HEK293 (cell line): ENCODE measurements around the gene GLDC.
A peak's percentile ranks its signal among the peaks of the same experiment; 100 is the strongest.

ENCODE experiments used
- CTCF ChIP-seq: fragments of 450-650 bp; formaldehyde crosslinking; IDR thresholded peaks from 2 replicates; pipeline ENCODE4 v1.5.1; 2016; ENCODE audit warnings: missing biosample characterization, missing genetic modification characterization
- HOXC10 ChIP-seq: sonication (generic); formaldehyde crosslinking; IDR thresholded peaks from 2 replicates; pipeline ENCODE4 v1.8.1; 2023; ENCODE audit warnings: mild to moderate bottlenecking, missing genetic modification reagents
- KLF16 ChIP-seq: fragments of 450-650 bp; formaldehyde crosslinking; IDR thresholded peaks from 2 replicates; pipeline ENCODE4 v1.5.1; 2017; ENCODE audit warnings: missing biosample characterization, missing genetic modification characterization
- PRDM1 ChIP-seq: fragments of 450-650 bp; formaldehyde crosslinking; IDR thresholded peaks from 2 replicates; pipeline ENCODE4; 2016; ENCODE audit warnings: missing biosample characterization, missing genetic modification characterization
- SP3 ChIP-seq: fragments of 450-650 bp; formaldehyde crosslinking; IDR thresholded peaks from 2 replicates; pipeline ENCODE4 v1.5.1; 2016; ENCODE audit warnings: missing biosample characterization, missing genetic modification characterization
- SP7 ChIP-seq: fragments of 450-650 bp; formaldehyde crosslinking; IDR thresholded peaks from 2 replicates; pipeline ENCODE4 v1.5.1; 2016; ENCODE audit warnings: missing biosample characterization, missing genetic modification characterization
- TRIM28 ChIP-seq: IDR thresholded peaks from 2 replicates; pipeline ENCODE4 v1.6.1; 2011; ENCODE audit warnings: low read length, control low read depth, borderline replicate concordance
- ZNF146 ChIP-seq: fragments of 450-650 bp; formaldehyde crosslinking; IDR thresholded peaks from 2 replicates; pipeline ENCODE4 v1.5.1; 2016; ENCODE audit warnings: missing biosample characterization, missing genetic modification characterization
- ZNF169 ChIP-seq: fragments of 450-650 bp; formaldehyde crosslinking; IDR thresholded peaks from 2 replicates; pipeline ENCODE4 v1.5.1; 2016; ENCODE audit warnings: missing biosample characterization, missing genetic modification characterization
- ZNF2 ChIP-seq: fragments of 450-650 bp; formaldehyde crosslinking; IDR thresholded peaks from 2 replicates; pipeline ENCODE4 v1.5.1; 2016; ENCODE audit warnings: missing biosample characterization, missing genetic modification characterization
- ZNF248 ChIP-seq: fragments of 450-650 bp; formaldehyde crosslinking; IDR thresholded peaks from 2 replicates; pipeline ENCODE4 v1.5.1; 2017; ENCODE audit warnings: missing biosample characterization, missing genetic modification characterization
- ZNF391 ChIP-seq: fragments of 450-650 bp; formaldehyde crosslinking; IDR thresholded peaks from 2 replicates; pipeline ENCODE4 v1.5.1; 2016; ENCODE audit warnings: low read depth, missing biosample characterization, missing genetic modification characterization, borderline replicate concordance
- ZNF518A ChIP-seq: fragments of 450-650 bp; formaldehyde crosslinking; conservative IDR thresholded peaks from 2 replicates; pipeline ENCODE4 v1.5.1; 2016; ENCODE audit warnings: low read depth, missing biosample characterization, missing genetic modification characterization
- ZNF529 ChIP-seq: fragments of 450-650 bp; formaldehyde crosslinking; IDR thresholded peaks from 2 replicates; pipeline ENCODE4 v1.5.1; 2017; ENCODE audit warnings: missing genetic modification characterization, missing biosample characterization; ENCODE audit not compliant: insufficient replicate concordance
- ZNF561 ChIP-seq: fragments of 450-650 bp; IDR thresholded peaks from 2 replicates; pipeline ENCODE4 v1.5.1; 2018; ENCODE audit warnings: missing biosample characterization, missing genetic modification characterization, borderline replicate concordance
- ZNF610 ChIP-seq: fragments of 450-650 bp; formaldehyde crosslinking; IDR thresholded peaks from 2 replicates; pipeline ENCODE4 v1.5.1; 2016; ENCODE audit warnings: missing biosample characterization, missing genetic modification characterization, borderline replicate concordance
- ZNF837 ChIP-seq: fragments of 450-650 bp; formaldehyde crosslinking; IDR thresholded peaks from 2 replicates; pipeline ENCODE4 v1.5.1; 2016; ENCODE audit warnings: missing biosample characterization, missing genetic modification characterization
- ZSCAN30 ChIP-seq: fragments of 450-650 bp; IDR thresholded peaks from 2 replicates; pipeline ENCODE4 v1.5.1; 2018; ENCODE audit warnings: missing biosample characterization, mild to moderate bottlenecking, missing genetic modification characterization, moderate library complexity
- TF ChIP-seq, protein P1 (sequence below): fragments of 450-650 bp; formaldehyde crosslinking; IDR thresholded peaks from 2 replicates; pipeline ENCODE4 v1.5.1; 2016; ENCODE audit warnings: missing biosample characterization, missing genetic modification characterization
- TF ChIP-seq, protein P2 (sequence below): fragments of 450-650 bp; formaldehyde crosslinking; IDR thresholded peaks from 2 replicates; pipeline ENCODE4 v1.5.1; 2016; ENCODE audit warnings: missing biosample characterization, missing genetic modification characterization
- TF ChIP-seq, protein P3 (sequence below): fragments of 450-650 bp; formaldehyde crosslinking; IDR thresholded peaks from 2 replicates; pipeline ENCODE4 v1.5.1; 2016; ENCODE audit warnings: missing biosample characterization, missing genetic modification characterization
- TF ChIP-seq, protein P4 (sequence below): fragments of 450-650 bp; formaldehyde crosslinking; IDR thresholded peaks from 2 replicates; pipeline ENCODE4 v1.5.1; 2016; ENCODE audit warnings: missing biosample characterization, missing genetic modification characterization

The GLDC gene

GRCh38 chr9:6681147-6681956 lies 35.8 kb upstream of the GLDC start (continued):
- TF ChIP-seq ZNF518A (tag by site-specific recombination) = peak; percentile 43; the same call in 1 of the 2 replicates
- TF ChIP-seq ZNF169 = no peak
- TF ChIP-seq, protein P1, sequence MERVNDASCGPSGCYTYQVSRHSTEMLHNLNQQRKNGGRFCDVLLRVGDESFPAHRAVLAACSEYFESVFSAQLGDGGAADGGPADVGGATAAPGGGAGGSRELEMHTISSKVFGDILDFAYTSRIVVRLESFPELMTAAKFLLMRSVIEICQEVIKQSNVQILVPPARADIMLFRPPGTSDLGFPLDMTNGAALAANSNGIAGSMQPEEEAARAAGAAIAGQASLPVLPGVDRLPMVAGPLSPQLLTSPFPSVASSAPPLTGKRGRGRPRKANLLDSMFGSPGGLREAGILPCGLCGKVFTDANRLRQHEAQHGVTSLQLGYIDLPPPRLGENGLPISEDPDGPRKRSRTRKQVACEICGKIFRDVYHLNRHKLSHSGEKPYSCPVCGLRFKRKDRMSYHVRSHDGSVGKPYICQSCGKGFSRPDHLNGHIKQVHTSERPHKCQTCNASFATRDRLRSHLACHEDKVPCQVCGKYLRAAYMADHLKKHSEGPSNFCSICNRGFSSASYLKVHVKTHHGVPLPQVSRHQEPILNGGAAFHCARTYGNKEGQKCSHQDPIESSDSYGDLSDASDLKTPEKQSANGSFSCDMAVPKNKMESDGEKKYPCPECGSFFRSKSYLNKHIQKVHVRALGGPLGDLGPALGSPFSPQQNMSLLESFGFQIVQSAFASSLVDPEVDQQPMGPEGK (tag by site-specific recombination) = peak; percentile 52
- TF ChIP-seq ZNF2 (tag by site-specific recombination) = peak; percentile 70; the same call in 1 of the 2 replicates
- TF ChIP-seq, protein P2, sequence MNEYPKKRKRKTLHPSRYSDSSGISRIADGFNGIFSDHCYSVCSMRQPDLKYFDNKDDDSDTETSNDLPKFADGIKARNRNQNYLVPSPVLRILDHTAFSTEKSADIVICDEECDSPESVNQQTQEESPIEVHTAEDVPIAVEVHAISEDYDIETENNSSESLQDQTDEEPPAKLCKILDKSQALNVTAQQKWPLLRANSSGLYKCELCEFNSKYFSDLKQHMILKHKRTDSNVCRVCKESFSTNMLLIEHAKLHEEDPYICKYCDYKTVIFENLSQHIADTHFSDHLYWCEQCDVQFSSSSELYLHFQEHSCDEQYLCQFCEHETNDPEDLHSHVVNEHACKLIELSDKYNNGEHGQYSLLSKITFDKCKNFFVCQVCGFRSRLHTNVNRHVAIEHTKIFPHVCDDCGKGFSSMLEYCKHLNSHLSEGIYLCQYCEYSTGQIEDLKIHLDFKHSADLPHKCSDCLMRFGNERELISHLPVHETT (tag by site-specific recombination) = peak; percentile 43; the same call in 1 of the 2 replicates
- 0 out of 2 replicates have a peak, but pooled peaks have one; percentile 27 for TF ChIP-seq ZNF610
- peak; percentile 68 for TF ChIP-seq SP3
- no peak for TF ChIP-seq ZNF529 (tag by site-specific recombination)
- TF ChIP-seq KLF16 (tag by site-specific recombination) = peak; percentile 79; the same call in 1 of the 2 replicates
- no peak for TF ChIP-seq ZNF837
- no peak for TF ChIP-seq ZNF146 (tag by site-specific recombination)
- peak; percentile 10; the same call in 1 of the 2 replicates for TF ChIP-seq ZSCAN30 (tag by site-specific recombination)
- TF ChIP-seq PRDM1 (tag by site-specific recombination) = 0 out of 2 replicates have a peak, but pooled peaks have one; percentile 34
- TF ChIP-seq ZNF561 (tag by site-specific recombination) = 0 out of 2 replicates have a peak, but pooled peaks have one; percentile 44
- TF ChIP-seq, protein P3, sequence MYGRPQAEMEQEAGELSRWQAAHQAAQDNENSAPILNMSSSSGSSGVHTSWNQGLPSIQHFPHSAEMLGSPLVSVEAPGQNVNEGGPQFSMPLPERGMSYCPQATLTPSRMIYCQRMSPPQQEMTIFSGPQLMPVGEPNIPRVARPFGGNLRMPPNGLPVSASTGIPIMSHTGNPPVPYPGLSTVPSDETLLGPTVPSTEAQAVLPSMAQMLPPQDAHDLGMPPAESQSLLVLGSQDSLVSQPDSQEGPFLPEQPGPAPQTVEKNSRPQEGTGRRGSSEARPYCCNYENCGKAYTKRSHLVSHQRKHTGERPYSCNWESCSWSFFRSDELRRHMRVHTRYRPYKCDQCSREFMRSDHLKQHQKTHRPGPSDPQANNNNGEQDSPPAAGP (tag by site-specific recombination) = peak; percentile 49; the same call in 1 of the 2 replicates
- peak; percentile 79 for TF ChIP-seq SP7 (tag by site-specific recombination)
- 0 out of 2 replicates have a peak, but pooled peaks have one; percentile 44 for TF ChIP-seq HOXC10 (CRISPR knock-in tag)
- TF ChIP-seq ZNF391 (tag by site-specific recombination) = peak; percentile 69; the same call in 1 of the 2 replicates
- no peak for TF ChIP-seq CTCF (tag by site-specific recombination)
- TF ChIP-seq, protein P4, sequence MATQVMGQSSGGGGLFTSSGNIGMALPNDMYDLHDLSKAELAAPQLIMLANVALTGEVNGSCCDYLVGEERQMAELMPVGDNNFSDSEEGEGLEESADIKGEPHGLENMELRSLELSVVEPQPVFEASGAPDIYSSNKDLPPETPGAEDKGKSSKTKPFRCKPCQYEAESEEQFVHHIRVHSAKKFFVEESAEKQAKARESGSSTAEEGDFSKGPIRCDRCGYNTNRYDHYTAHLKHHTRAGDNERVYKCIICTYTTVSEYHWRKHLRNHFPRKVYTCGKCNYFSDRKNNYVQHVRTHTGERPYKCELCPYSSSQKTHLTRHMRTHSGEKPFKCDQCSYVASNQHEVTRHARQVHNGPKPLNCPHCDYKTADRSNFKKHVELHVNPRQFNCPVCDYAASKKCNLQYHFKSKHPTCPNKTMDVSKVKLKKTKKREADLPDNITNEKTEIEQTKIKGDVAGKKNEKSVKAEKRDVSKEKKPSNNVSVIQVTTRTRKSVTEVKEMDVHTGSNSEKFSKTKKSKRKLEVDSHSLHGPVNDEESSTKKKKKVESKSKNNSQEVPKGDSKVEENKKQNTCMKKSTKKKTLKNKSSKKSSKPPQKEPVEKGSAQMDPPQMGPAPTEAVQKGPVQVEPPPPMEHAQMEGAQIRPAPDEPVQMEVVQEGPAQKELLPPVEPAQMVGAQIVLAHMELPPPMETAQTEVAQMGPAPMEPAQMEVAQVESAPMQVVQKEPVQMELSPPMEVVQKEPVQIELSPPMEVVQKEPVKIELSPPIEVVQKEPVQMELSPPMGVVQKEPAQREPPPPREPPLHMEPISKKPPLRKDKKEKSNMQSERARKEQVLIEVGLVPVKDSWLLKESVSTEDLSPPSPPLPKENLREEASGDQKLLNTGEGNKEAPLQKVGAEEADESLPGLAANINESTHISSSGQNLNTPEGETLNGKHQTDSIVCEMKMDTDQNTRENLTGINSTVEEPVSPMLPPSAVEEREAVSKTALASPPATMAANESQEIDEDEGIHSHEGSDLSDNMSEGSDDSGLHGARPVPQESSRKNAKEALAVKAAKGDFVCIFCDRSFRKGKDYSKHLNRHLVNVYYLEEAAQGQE (tag by site-specific recombination) = 0 out of 2 replicates have a peak, but pooled peaks have one; percentile 11
- no peak for TF ChIP-seq ZNF248
- TF ChIP-seq TRIM28 = peak; percentile 28; the same call in 1 of the 2 replicates
